Astrocyte of the spinal cord (primary cell): ENCODE data around the gene DLX5.

Experiments
- DNase-seq: peaks from one replicate; pipeline ENCODE4 v3.0.0; 2011; ENCODE audit warnings: low read depth, low spot score
- H3K4me3 ChIP-seq: 2 replicates; pipeline ENCODE4 v1.5.1; 2011; ENCODE audit warnings: low read depth, mild to moderate bottlenecking, low read length, moderate library complexity
- CTCF ChIP-seq: IDR thresholded peaks from 2 replicates; pipeline ENCODE4 v1.5.1; 2012; ENCODE audit warnings: low read depth, mild to moderate bottlenecking, low read length, inconsistent platforms
- in situ Hi-C: cut with HindIII; loops from 2 replicates; pipeline ENCODE4 v1.10.0; 2017; ENCODE audit warnings: low sequenced_read_pairs

DLX5 gene

GRCh38 chr7:96976106-96976505 is 48.5 kb downstream of the DLX5 start:
- in situ Hi-C loops: no loop called here
- no peak for TF ChIP-seq CTCF
- DNase-seq: no peak
- H3K4me3 ChIP-seq: no peak overlapping the region

DNA sequence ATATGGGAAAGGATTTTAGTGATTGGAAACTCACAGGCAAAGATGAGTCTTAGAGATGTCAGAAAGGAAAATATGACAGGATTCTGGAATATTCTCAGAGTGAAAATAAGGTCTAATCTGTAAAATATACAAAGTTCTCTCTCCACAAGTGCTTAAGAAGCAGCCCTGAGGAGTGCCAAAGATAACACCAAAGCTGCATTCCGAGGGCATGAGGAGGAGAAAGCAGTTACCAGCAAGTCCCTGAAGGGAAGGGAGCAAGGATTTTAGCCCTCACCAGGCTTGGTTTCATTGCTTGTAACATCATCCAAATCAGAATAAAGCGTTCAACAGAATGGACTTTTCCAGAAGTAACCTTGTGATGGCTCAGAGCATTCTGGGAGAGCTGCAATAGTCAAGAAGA is 50.6 kb downstream of the DLX5 start:
- no peak overlapping the region for H3K4me3 ChIP-seq
- no peak for TF ChIP-seq CTCF
- in situ Hi-C loops: no loop called here
- DNase-seq: peak; percentile 64

DNA sequence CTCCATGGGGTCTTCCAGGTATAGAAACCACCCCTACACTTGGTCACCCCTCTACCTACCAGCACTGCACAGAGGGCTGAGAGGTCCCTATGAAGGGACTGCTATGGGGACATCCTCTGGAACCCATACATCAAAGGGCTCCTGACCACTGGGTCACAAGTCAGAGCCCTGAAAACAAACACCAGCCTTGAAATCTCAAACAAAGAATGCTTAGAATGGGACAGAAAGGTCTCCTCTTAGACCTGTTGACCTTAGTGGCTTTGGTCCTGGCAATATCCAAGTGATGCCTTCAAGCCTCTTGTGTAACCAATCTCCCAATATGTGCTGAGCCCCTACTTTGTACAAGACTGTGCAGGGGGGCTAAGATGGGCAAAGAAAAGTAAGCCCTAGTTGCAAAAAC is 53.9 kb downstream of the DLX5 start:
- in situ Hi-C loops: no loop called here
- TF ChIP-seq CTCF: no peak
- DNase-seq: no peak
- no peak overlapping the region for H3K4me3 ChIP-seq
